Measurements from ENCODE around the gene ATP1B1. TPM values are rescaled to one million over a fixed set of nuclear protein-coding genes. Genes with fewer than 3 reads are reported as not detected.

Gene ATP1B1
- total and polyA plus RNA-seq, 2 of the 8 experiments (the other 6 are each of a cell fraction or from before 2014, with no cell fraction given) = 16.3 to 76.5 TPM

GRCh38 chr1:169127305-169127704 lies 20.8 kb downstream of the ATP1B1 start (continued):
- TF ChIP-seq USF2 (IDR thresholded peaks at IDR 0.05; ENCODE audit: low read length) = no peak

All from H1 (cell line).